SK-N-SH treated with all-trans-retinoic acid at 6 μM for 48 hours (cell line): ENCODE results near the gene MAPK10.

Source experiments
- ATAC-seq: fragments of 200-7000 bp; cut with Tn5 transposase; 3 replicates; pipeline ENCODE4 v1.9.1; 2020; ENCODE audit warnings: mild to moderate bottlenecking, moderate library complexity
- ARNTL ChIP-seq: fragments of 450-650 bp; formaldehyde crosslinking; IDR thresholded peaks from 2 replicates; pipeline ENCODE4 v1.5.0; 2020; ENCODE audit warnings: low read depth, mild to moderate bottlenecking, moderate library complexity, borderline replicate concordance
- BACH2 ChIP-seq: fragments of 250-450 bp; sonication (Bioruptor Pico); IDR thresholded peaks from 2 replicates; pipeline ENCODE4 v1.9.0; 2021; ENCODE audit warnings: mild to moderate bottlenecking, borderline replicate concordance
- CSDC2 ChIP-seq: fragments of 250-450 bp; sonication (Bioruptor Pico); IDR thresholded peaks from 2 replicates; pipeline ENCODE4 v1.5.0; 2020; ENCODE audit warnings: mild to moderate bottlenecking, moderate library complexity
- ESRRG ChIP-seq: fragments of 250-450 bp; sonication (Bioruptor Pico); IDR thresholded peaks from 2 replicates; pipeline ENCODE4 v1.6.1; 2021; ENCODE audit warnings: mild to moderate bottlenecking
- GLIS3 ChIP-seq: fragments of 250-450 bp; sonication (Bioruptor Pico); IDR thresholded peaks from 2 replicates; pipeline ENCODE4 v1.5.0; 2020; ENCODE audit warnings: mild to moderate bottlenecking, moderate library complexity
- OSR1 ChIP-seq: fragments of 250-450 bp; sonication (Bioruptor Pico); IDR thresholded peaks from 2 replicates; pipeline ENCODE4 v1.8.0; 2022; ENCODE audit warnings: moderate library complexity, mild to moderate bottlenecking, inconsistent platforms
- PPARA ChIP-seq: fragments of 250-450 bp; sonication (Bioruptor Pico); IDR thresholded peaks from 2 replicates; pipeline ENCODE4 v1.5.0; 2020; ENCODE audit warnings: mild to moderate bottlenecking, borderline replicate concordance
- SNAI2 ChIP-seq: fragments of 250-450 bp; sonication (Bioruptor Pico); IDR thresholded peaks from 2 replicates; pipeline ENCODE4 v1.5.0; 2020; ENCODE audit warnings: mild to moderate bottlenecking, moderate library complexity
- TCF4 ChIP-seq: fragments of 250-450 bp; sonication (Bioruptor Pico); IDR thresholded peaks from 2 replicates; pipeline ENCODE4 v1.8.0; 2021; ENCODE audit warnings: mild to moderate bottlenecking, moderate library complexity, borderline replicate concordance
- TOX ChIP-seq: fragments of 250-450 bp; sonication (Bioruptor Pico); IDR thresholded peaks from 2 replicates; pipeline ENCODE4 v1.8.0; 2021; ENCODE audit warnings: mild to moderate bottlenecking, moderate library complexity, borderline replicate concordance
- ZC3H10 ChIP-seq: fragments of 250-450 bp; sonication (Bioruptor Pico); IDR thresholded peaks from 2 replicates; pipeline ENCODE4 v1.5.1; 2021; ENCODE audit warnings: mild to moderate bottlenecking, moderate library complexity
- ZFP3 ChIP-seq: fragments of 250-450 bp; sonication (Bioruptor Pico); IDR thresholded peaks from 2 replicates; pipeline ENCODE4 v1.5.0; 2020; ENCODE audit warnings: mild to moderate bottlenecking, moderate library complexity
- ZFP30 ChIP-seq: fragments of 450-650 bp; formaldehyde crosslinking; IDR thresholded peaks from 2 replicates; pipeline ENCODE4 v1.5.0; 2022; ENCODE audit warnings: mild to moderate bottlenecking, moderate library complexity
- ZNF565 ChIP-seq: fragments of 450-650 bp; formaldehyde crosslinking; conservative IDR thresholded peaks from 2 replicates; pipeline ENCODE4 v1.5.0; 2020; ENCODE audit warnings: low read depth, mild to moderate bottlenecking, moderate library complexity
- ZNF8 ChIP-seq: fragments of 450-650 bp; formaldehyde crosslinking; IDR thresholded peaks from 2 replicates; pipeline ENCODE4 v1.5.0; 2020; ENCODE audit warnings: mild to moderate bottlenecking, moderate library complexity
- TF ChIP-seq, protein P1 (sequence below): fragments of 250-450 bp; sonication (Bioruptor Pico); IDR thresholded peaks from 2 replicates; pipeline ENCODE4 v1.5.1; 2020; ENCODE audit warnings: low read depth, mild to moderate bottlenecking, moderate library complexity
- TF ChIP-seq, protein P2 (sequence below): fragments of 250-450 bp; sonication (Bioruptor Pico); IDR thresholded peaks from 2 replicates; pipeline ENCODE4 v1.5.0; 2020; ENCODE audit warnings: mild to moderate bottlenecking, moderate library complexity
- TF ChIP-seq, protein P3 (sequence below): fragments of 250-450 bp; sonication (Bioruptor Pico); IDR thresholded peaks from 2 replicates; pipeline ENCODE4 v1.8.0; 2021; ENCODE audit warnings: low read depth, mild to moderate bottlenecking, moderate library complexity, borderline replicate concordance
- TF ChIP-seq, protein P4 (sequence below): fragments of 250-450 bp; sonication (Bioruptor Pico); IDR thresholded peaks from 2 replicates; pipeline ENCODE4 v1.5.1; 2021; ENCODE audit warnings: mild to moderate bottlenecking, moderate library complexity
- TF ChIP-seq, protein P5 (sequence below): fragments of 250-450 bp; sonication (Bioruptor Pico); IDR thresholded peaks from 2 replicates; pipeline ENCODE4 v1.8.0; 2020; ENCODE audit warnings: mild to moderate bottlenecking, moderate library complexity, borderline replicate concordance

The MAPK10 gene

DNA sequence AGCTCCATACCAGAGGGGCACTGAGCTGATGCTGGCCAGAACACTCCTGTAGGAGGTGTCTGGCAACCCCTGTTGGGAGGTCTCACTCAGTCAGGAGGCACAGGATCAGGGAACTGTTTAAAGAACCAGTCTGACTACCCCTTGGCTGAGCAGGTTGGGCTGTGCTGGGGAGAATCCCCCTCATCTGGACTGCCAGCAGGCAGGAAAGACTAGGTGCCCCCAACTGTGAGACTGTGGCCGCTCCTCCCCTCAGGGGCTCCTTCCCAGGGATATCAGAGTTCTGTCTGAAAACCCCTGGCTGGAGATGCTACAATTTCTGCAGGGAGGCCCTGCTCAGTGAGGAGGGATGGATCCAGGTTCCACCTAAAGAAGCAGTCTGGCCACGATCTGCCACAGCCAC, 245.3 kb downstream of the MAPK10 start:
- no peak for TF ChIP-seq ESRRG (CRISPR knock-in tag)
- no peak for TF ChIP-seq OSR1 (CRISPR knock-in tag)
- TF ChIP-seq CSDC2 (CRISPR knock-in tag), result no peak
- TF ChIP-seq, protein P1, sequence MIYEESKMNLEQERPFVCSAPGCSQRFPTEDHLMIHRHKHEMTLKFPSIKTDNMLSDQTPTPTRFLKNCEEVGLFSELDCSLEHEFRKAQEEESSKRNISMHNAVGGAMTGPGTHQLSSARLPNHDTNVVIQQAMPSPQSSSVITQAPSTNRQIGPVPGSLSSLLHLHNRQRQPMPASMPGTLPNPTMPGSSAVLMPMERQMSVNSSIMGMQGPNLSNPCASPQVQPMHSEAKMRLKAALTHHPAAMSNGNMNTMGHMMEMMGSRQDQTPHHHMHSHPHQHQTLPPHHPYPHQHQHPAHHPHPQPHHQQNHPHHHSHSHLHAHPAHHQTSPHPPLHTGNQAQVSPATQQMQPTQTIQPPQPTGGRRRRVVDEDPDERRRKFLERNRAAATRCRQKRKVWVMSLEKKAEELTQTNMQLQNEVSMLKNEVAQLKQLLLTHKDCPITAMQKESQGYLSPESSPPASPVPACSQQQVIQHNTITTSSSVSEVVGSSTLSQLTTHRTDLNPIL (CRISPR knock-in tag), result no peak
- TF ChIP-seq GLIS3, result no peak
- no peak for TF ChIP-seq SNAI2 (CRISPR knock-in tag)
- TF ChIP-seq, protein P2, sequence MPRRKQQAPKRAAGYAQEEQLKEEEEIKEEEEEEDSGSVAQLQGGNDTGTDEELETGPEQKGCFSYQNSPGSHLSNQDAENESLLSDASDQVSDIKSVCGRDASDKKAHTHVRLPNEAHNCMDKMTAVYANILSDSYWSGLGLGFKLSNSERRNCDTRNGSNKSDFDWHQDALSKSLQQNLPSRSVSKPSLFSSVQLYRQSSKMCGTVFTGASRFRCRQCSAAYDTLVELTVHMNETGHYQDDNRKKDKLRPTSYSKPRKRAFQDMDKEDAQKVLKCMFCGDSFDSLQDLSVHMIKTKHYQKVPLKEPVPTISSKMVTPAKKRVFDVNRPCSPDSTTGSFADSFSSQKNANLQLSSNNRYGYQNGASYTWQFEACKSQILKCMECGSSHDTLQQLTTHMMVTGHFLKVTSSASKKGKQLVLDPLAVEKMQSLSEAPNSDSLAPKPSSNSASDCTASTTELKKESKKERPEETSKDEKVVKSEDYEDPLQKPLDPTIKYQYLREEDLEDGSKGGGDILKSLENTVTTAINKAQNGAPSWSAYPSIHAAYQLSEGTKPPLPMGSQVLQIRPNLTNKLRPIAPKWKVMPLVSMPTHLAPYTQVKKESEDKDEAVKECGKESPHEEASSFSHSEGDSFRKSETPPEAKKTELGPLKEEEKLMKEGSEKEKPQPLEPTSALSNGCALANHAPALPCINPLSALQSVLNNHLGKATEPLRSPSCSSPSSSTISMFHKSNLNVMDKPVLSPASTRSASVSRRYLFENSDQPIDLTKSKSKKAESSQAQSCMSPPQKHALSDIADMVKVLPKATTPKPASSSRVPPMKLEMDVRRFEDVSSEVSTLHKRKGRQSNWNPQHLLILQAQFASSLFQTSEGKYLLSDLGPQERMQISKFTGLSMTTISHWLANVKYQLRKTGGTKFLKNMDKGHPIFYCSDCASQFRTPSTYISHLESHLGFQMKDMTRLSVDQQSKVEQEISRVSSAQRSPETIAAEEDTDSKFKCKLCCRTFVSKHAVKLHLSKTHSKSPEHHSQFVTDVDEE (CRISPR knock-in tag), result no peak
- no peak for TF ChIP-seq ARNTL
- no peak for TF ChIP-seq ZFP30
- no peak for TF ChIP-seq ZNF8 (CRISPR knock-in tag)
- TF ChIP-seq, all 23 proteins: peak for 0
- ATAC-seq, result no peak

DNA sequence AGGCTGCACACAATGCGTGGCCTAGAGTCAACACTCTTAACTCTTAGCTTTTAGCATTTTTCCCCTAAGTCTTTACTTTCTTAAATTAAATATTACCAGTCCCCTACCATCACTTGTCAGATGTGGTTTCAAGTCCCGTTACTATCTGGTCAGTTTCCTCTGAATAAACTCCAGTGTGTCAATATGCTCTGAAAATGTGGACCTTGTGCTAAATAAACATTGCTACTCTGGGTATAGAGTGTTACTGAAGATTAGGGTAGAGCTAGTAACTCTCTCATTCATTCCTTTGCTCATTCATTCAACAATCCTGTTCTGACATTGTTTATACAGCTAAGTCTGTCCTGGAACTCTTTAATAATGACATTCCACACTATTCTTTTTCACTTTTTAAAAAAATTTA, 251.0 kb downstream of the MAPK10 start:
- no peak for TF ChIP-seq ZFP3 (CRISPR knock-in tag)
- TF ChIP-seq PPARA (CRISPR knock-in tag), result no peak
- TF ChIP-seq BACH2 (CRISPR knock-in tag), result no peak
- TF ChIP-seq, protein P3, sequence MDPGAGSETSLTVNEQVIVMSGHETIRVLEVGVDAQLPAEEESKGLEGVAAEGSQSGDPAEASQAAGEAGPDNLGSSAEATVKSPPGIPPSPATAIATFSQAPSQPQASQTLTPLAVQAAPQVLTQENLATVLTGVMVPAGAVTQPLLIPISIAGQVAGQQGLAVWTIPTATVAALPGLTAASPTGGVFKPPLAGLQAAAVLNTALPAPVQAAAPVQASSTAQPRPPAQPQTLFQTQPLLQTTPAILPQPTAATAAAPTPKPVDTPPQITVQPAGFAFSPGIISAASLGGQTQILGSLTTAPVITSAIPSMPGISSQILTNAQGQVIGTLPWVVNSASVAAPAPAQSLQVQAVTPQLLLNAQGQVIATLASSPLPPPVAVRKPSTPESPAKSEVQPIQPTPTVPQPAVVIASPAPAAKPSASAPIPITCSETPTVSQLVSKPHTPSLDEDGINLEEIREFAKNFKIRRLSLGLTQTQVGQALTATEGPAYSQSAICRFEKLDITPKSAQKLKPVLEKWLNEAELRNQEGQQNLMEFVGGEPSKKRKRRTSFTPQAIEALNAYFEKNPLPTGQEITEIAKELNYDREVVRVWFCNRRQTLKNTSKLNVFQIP (CRISPR knock-in tag), result no peak
- TF ChIP-seq GLIS3, result no peak
- no peak for TF ChIP-seq ESRRG (CRISPR knock-in tag)
- TF ChIP-seq, protein P4, sequence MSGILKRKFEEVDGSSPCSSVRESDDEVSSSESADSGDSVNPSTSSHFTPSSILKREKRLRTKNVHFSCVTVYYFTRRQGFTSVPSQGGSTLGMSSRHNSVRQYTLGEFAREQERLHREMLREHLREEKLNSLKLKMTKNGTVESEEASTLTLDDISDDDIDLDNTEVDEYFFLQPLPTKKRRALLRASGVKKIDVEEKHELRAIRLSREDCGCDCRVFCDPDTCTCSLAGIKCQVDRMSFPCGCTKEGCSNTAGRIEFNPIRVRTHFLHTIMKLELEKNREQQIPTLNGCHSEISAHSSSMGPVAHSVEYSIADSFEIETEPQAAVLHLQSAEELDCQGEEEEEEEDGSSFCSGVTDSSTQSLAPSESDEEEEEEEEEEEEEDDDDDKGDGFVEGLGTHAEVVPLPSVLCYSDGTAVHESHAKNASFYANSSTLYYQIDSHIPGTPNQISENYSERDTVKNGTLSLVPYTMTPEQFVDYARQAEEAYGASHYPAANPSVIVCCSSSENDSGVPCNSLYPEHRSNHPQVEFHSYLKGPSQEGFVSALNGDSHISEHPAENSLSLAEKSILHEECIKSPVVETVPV, result no peak
- no peak for TF ChIP-seq TCF4 (CRISPR knock-in tag)
- TF ChIP-seq ZFP30, result no peak
- no peak for TF ChIP-seq CSDC2 (CRISPR knock-in tag)
- no peak for TF ChIP-seq ZNF565 (CRISPR knock-in tag)
- TF ChIP-seq, protein P5, sequence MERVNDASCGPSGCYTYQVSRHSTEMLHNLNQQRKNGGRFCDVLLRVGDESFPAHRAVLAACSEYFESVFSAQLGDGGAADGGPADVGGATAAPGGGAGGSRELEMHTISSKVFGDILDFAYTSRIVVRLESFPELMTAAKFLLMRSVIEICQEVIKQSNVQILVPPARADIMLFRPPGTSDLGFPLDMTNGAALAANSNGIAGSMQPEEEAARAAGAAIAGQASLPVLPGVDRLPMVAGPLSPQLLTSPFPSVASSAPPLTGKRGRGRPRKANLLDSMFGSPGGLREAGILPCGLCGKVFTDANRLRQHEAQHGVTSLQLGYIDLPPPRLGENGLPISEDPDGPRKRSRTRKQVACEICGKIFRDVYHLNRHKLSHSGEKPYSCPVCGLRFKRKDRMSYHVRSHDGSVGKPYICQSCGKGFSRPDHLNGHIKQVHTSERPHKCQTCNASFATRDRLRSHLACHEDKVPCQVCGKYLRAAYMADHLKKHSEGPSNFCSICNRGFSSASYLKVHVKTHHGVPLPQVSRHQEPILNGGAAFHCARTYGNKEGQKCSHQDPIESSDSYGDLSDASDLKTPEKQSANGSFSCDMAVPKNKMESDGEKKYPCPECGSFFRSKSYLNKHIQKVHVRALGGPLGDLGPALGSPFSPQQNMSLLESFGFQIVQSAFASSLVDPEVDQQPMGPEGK (CRISPR knock-in tag), result no peak
- TF ChIP-seq, protein P1 (CRISPR knock-in tag), result no peak
- TF ChIP-seq ZC3H10, result no peak
- TF ChIP-seq ARNTL, result no peak
- TF ChIP-seq OSR1 (CRISPR knock-in tag), result no peak
- TF ChIP-seq, all 23 proteins: peak for 0
- ATAC-seq, result no peak

DNA sequence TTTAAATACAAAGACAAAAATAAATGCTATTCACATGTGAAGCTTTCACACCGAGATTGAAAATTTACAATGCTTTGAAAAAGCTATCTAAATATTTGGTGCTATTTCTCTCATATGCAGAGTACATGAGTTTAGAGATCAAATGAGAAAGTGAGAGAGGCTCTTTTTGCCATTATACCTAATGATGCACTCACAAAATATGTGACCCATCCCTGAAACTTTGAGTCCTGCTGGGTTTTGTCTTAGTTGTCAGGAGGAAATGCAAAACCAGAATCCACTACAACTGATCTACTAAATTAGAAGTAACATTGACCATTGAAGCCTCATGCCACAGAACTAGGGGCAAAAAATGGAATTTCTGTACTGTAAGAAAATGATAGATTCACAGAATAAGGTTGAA, 251.7 kb downstream of the MAPK10 start:
- no peak for TF ChIP-seq ZC3H10
- TF ChIP-seq, protein P1 (CRISPR knock-in tag), result no peak
- TF ChIP-seq TOX (CRISPR knock-in tag), result peak; percentile 43; the same call in 1 of the 2 replicates
- TF ChIP-seq, all 23 proteins: peak for 1
- peak; percentile 88 for ATAC-seq
